NT2/D1 (cell line): ENCODE measurements around the gene ALOX5AP.

ENCODE experiments used
- DNase-seq: peaks from one replicate; pipeline ENCODE4 v3.0.0-alpha.2; 2011; ENCODE audit warnings: low read depth, low spot score
- H3K27me3 ChIP-seq: 2 replicates; pipeline ENCODE4 v1.6.0; 2011; ENCODE audit warnings: mild to moderate bottlenecking; ENCODE audit not compliant: insufficient read length, insufficient read depth
- H3K36me3 ChIP-seq: 2 replicates; pipeline ENCODE4 v1.6.1; 2011; ENCODE audit warnings: mild to moderate bottlenecking, low read length, mixed read lengths; ENCODE audit not compliant: insufficient read depth, insufficient read length
- H3K4me1 ChIP-seq: 2 replicates; pipeline ENCODE4 v1.5.1; 2011; ENCODE audit not compliant: insufficient read depth, insufficient read length
- H3K4me3 ChIP-seq: 2 replicates; pipeline ENCODE4 v1.5.1; 2011; ENCODE audit warnings: low read depth; ENCODE audit not compliant: insufficient read length
- H3K9ac ChIP-seq: 2 replicates; pipeline ENCODE4 v1.6.0; 2011; ENCODE audit warnings: low read depth; ENCODE audit not compliant: insufficient read length
- H3K9me3 ChIP-seq: 2 replicates; pipeline ENCODE4 v1.5.1; 2011; ENCODE audit warnings: mild to moderate bottlenecking, low read length; ENCODE audit not compliant: insufficient read depth
- SUZ12 ChIP-seq: IDR thresholded peaks from 2 replicates; pipeline ENCODE4 v1.6.1; 2011; ENCODE audit not compliant: insufficient read length, insufficient read depth; ENCODE audit errors: extremely low read depth
- YY1 ChIP-seq: IDR thresholded peaks from 2 replicates; pipeline ENCODE4 v1.6.1; 2011; ENCODE audit not compliant: insufficient read length, insufficient read depth
- ZNF274 ChIP-seq: IDR thresholded peaks from 2 replicates; pipeline ENCODE4 v1.6.1; 2011; ENCODE audit warnings: mild to moderate bottlenecking, low read depth, low read length

ALOX5AP gene

DNA sequence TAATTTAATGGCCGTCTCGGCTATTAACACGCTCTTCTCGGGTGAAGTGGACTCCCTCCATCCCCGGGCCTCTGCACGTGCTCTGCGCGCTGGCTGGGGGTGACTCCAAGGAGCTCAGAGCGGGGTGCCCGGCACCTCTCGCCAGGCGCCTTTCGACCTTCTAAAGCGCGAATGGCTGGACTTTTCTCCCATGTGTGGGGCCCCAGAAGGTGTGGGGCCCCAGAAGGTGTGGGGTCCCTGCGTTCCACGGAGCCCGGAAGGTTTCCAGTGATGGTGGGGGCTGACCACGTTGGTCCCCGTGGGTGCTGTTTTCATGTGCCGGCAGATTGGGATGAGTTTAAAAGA, 3.3 kb upstream of the ALOX5AP start:
- no peaks in the 10 kb centered on the region for H3K36me3 ChIP-seq
- no peaks in the 10 kb centered on the region for H3K4me1 ChIP-seq
- H3K27me3 ChIP-seq, result no peaks in the 10 kb centered on the region
- no peaks in the 10 kb centered on the region for H3K9me3 ChIP-seq
- no peak overlapping the region for H3K9ac ChIP-seq
- TF ChIP-seq ZNF274, result no peak
- TF ChIP-seq SUZ12, result no peak
- TF ChIP-seq YY1, result no peak
- H3K4me3 ChIP-seq, result no peak overlapping the region
- DNase-seq, result no peak

DNA sequence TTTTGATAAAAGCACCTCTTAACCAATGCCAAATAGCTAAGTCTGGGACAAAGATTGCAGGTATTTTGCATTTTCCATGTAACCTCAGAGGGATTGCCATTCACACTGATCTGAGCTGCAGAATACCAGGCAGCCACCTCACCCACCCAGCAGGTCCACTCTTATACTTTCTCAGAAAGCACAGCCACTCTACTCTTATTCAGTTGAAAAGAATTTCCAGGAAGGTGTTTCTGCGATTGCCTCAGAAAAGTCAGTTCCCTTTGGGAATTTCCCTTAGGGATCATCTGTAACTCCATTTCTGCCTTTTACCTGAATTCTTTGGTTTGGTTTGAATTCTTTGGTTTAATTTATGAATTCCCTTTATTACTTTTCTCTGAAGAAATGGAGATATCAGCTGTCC, 904 bp upstream of the ALOX5AP start:
- Histone ChIP-seq H3K36me3 (no peaks in the 10 kb centered on the region), H3K27me3 (no peaks in the 10 kb centered on the region), H3K4me1 (no peaks in the 10 kb centered on the region), H3K9ac (no peak overlapping the region), H3K4me3 (no peak overlapping the region), H3K9me3 (no peaks in the 10 kb centered on the region)
- no peak for TF ChIP-seq SUZ12
- no peak for TF ChIP-seq ZNF274
- no peak for TF ChIP-seq YY1
- DNase-seq, result no peak

GRCh38 chr13:30735872-30736175, 481 bp downstream of the ALOX5AP start:
- Histone ChIP-seq H3K9me3 (no peaks in the 10 kb centered on the region), H3K9ac (no peak overlapping the region), H3K4me1 (no peaks in the 10 kb centered on the region), H3K27me3 (no peaks in the 10 kb centered on the region), H3K36me3 (no peaks in the 10 kb centered on the region), H3K4me3 (no peak overlapping the region)
- DNase-seq, result no peak
- TF ChIP-seq ZNF274 (no peak), SUZ12 (no peak), YY1 (no peak)

DNA sequence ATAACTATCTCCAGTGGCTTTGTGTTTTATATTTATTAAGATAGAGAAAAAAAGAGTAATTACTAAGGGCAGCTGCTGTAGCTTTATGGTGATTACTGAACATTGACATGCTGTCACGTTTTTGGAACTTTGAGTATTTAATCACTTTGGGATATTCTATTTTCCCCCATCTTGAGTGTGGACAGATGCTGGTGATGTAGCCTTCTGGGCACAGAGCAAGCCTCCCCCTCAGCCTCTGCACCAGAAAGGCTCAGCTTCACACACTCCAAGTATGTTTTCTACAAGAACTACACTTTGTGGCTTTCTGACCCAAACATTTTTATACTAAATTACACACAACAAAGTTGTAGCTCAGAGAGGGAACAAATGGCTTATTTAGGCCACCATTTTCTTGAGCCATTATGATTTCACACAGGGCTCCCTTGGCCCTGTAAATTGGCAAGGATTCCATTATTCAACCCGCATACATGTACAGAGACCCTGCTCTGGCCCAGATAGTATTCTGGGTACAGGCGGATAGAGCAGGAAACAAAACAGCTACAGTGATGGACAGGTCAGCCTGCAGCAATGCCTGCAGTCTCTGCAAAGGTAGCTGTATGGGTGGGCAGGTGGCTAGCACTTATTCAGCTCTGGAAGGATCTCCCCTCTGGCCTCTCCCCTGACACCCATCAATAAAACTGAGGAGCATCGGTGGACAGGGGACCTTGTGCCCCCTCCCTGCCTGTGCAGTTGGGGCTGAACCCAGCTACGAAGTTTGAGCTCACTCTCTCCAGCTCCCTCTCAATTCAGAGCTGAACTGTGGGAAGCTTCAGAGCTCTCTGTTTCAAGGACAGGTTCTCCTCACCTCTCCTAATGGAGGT, 1.3 kb downstream of the ALOX5AP start:
- no peaks in the 10 kb centered on the region for H3K4me1 ChIP-seq
- no peak overlapping the region for H3K4me3 ChIP-seq
- no peaks in the 10 kb centered on the region for H3K9me3 ChIP-seq
- TF ChIP-seq ZNF274 (no peak), SUZ12 (no peak), YY1 (no peak)
- no peaks in the 10 kb centered on the region for H3K36me3 ChIP-seq
- H3K9ac ChIP-seq, result no peak overlapping the region
- no peaks in the 10 kb centered on the region for H3K27me3 ChIP-seq
- DNase-seq, result no peak

GRCh38 chr13:30737511-30738337, 2.4 kb downstream of the ALOX5AP start:
- no peaks in the 10 kb centered on the region for H3K9me3 ChIP-seq
- TF ChIP-seq YY1, result no peak
- no peak for TF ChIP-seq ZNF274
- no peak for TF ChIP-seq SUZ12
- no peak overlapping the region for H3K4me3 ChIP-seq
- DNase-seq, result no peak
- no peak overlapping the region for H3K9ac ChIP-seq
- H3K4me1 ChIP-seq, result no peaks in the 10 kb centered on the region
- H3K36me3 ChIP-seq, result no peaks in the 10 kb centered on the region
- H3K27me3 ChIP-seq, result no peaks in the 10 kb centered on the region

- Histone ChIP-seq H3K4me3 (no peak overlapping the region), H3K4me1 (no peaks in the 10 kb centered on the region), H3K9me3 (no peaks in the 10 kb centered on the region), H3K9ac (no peak overlapping the region), H3K36me3 (no peaks in the 10 kb centered on the region), H3K27me3 (no peaks in the 10 kb centered on the region)
- TF ChIP-seq ZNF274, result no peak
- no peak for TF ChIP-seq SUZ12
- no peak for TF ChIP-seq YY1
- no peak for DNase-seq
Measured at GRCh38 chr13:30738526-30739236, 3.3 kb downstream of the ALOX5AP start.

DNA sequence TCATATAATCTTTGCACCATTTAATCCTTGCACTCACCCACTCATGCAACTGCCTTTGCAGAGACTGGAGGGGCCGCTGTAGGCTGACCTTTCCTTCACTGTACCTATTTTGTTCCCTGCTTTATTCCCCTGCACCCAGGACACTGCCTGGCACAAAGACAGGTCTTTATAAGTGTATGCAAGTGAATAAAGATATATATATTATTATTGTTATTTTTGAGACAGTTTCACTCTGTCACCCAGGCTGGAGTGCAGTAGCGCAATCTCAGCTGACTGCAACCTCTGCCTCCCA, 3.8 kb downstream of the ALOX5AP start:
- no peaks in the 10 kb centered on the region for H3K27me3 ChIP-seq
- H3K9me3 ChIP-seq, result no peaks in the 10 kb centered on the region
- DNase-seq, result no peak
- H3K4me3 ChIP-seq, result no peak overlapping the region
- H3K9ac ChIP-seq, result no peak overlapping the region
- no peaks in the 10 kb centered on the region for H3K36me3 ChIP-seq
- TF ChIP-seq YY1 (no peak), SUZ12 (no peak), ZNF274 (no peak)
- H3K4me1 ChIP-seq, result no peaks in the 10 kb centered on the region
